ENCODE data around the gene VPS26C. TPM values are rescaled to one million over a fixed set of nuclear protein-coding genes. Genes with fewer than 3 reads are reported as not detected.

The VPS26C gene
- total RNA-seq, 2 donors from 2014 or later = 48.1 to 60.7 TPM

- H3K4me1 ChIP-seq = no peaks in the 10 kb centered on the region
- no peaks in the 10 kb centered on the region for H3K27me3 ChIP-seq
- no peaks in the 10 kb centered on the region for H3K36me3 ChIP-seq
- peak overlapping the region; percentile 28 to 75 for H3K9ac ChIP-seq (ENCODE audit: low read depth in 2 of 2, low read length in 2 of 2)
- peak overlapping the region; percentile 65 for H3K27ac ChIP-seq
- H3K9me3 ChIP-seq = no peaks in the 10 kb centered on the region
- DNase-seq = peak; percentile 95
- peak overlapping the region; percentile 61 for H3K4me3 ChIP-seq
- no peak for TF ChIP-seq CTCF (IDR thresholded peaks at IDR 0.05)
- intact Hi-C loops (cut with DNase I) = no loop called here
Measured at GRCh38 chr21:37220981-37221664, 46.0 kb downstream of the VPS26C start.

- no peaks in the 10 kb centered on the region for H3K27me3 ChIP-seq
- H3K4me3 ChIP-seq = peak overlapping the region; percentile 61
- no peaks in the 10 kb centered on the region for H3K4me1 ChIP-seq
- TF ChIP-seq CTCF (IDR thresholded peaks at IDR 0.05) = no peak
- intact Hi-C loops (cut with DNase I) = no loop called here
- no peak for DNase-seq
- H3K27ac ChIP-seq = peak overlapping the region; percentile 65
- H3K36me3 ChIP-seq = no peaks in the 10 kb centered on the region
- H3K9me3 ChIP-seq = no peaks in the 10 kb centered on the region
- H3K9ac ChIP-seq (ENCODE audit: low read depth in 2 of 2, low read length in 2 of 2) = peak overlapping the region; percentile 28 to 75
Measured at GRCh38 chr21:37220433-37220980, 46.6 kb downstream of the VPS26C start.

GRCh38 chr21:37219761-37220432 is 47.2 kb downstream of the VPS26C start:
- Histone ChIP-seq H3K27ac (no peak overlapping the region), H3K36me3 (no peaks in the 10 kb centered on the region), H3K9ac (ENCODE audit: low read depth in 2 of 2, low read length in 2 of 2) (no peak overlapping the region), H3K27me3 (no peaks in the 10 kb centered on the region), H3K4me3 (peak overlapping the region; percentile 61), H3K9me3 (no peaks in the 10 kb centered on the region), H3K4me1 (no peaks in the 10 kb centered on the region)
- no peak for DNase-seq
- intact Hi-C loops (cut with DNase I) = no loop called here
- no peak for TF ChIP-seq CTCF (IDR thresholded peaks at IDR 0.05)

- Histone ChIP-seq H3K9me3 (no peaks in the 10 kb centered on the region), H3K36me3 (no peaks in the 10 kb centered on the region), H3K9ac (ENCODE audit: low read depth in 2 of 2, low read length in 2 of 2) (no peak overlapping the region), H3K4me1 (no peaks in the 10 kb centered on the region), H3K27me3 (no peaks in the 10 kb centered on the region), H3K4me3 (no peak overlapping the region), H3K27ac (no peak overlapping the region)
- TF ChIP-seq CTCF (IDR thresholded peaks at IDR 0.05) = no peak
- no peak for DNase-seq
- intact Hi-C loops (cut with DNase I) = no loop called here
Measured at GRCh38 chr21:37214952-37215351, 52.2 kb downstream of the VPS26C start.

GRCh38 chr21:37210799-37211198 is 56.3 kb downstream of the VPS26C start:
- TF ChIP-seq CTCF (IDR thresholded peaks at IDR 0.05) = no peak

More at GRCh38 chr21:37210799-37211198, 56.3 kb downstream of the VPS26C start:
- intact Hi-C loops (cut with DNase I) = no loop called here
- Histone ChIP-seq H3K9me3 (no peaks in the 10 kb centered on the region), H3K4me3 (no peak overlapping the region), H3K36me3 (no peaks in the 10 kb centered on the region), H3K4me1 (no peaks in the 10 kb centered on the region), H3K27ac (no peak overlapping the region), H3K9ac (ENCODE audit: low read depth in 2 of 2, low read length in 2 of 2) (no peak overlapping the region), H3K27me3 (no peaks in the 10 kb centered on the region)
- DNase-seq = no peak

All from colonic mucosa (tissue), 4 donors.